Karpas-422 (cell line): ENCODE data around the gene ZNF300. TPM values are rescaled to one million over a fixed set of nuclear protein-coding genes. Genes with fewer than 3 reads are reported as not detected.
A peak's percentile ranks its signal among the peaks of the same experiment; 100 is the strongest.
"Not testable (repeated sequence)": the region's sequence is repeated elsewhere in the genome, so short reads cannot be mapped to it uniquely, and the experiment has no call there.

Source experiments
- DNase-seq: peaks from one replicate; pipeline ENCODE4 v3.0.0-alpha.2; 2015
- H2AFZ ChIP-seq: fragments of 200-600 bp; sonication (generic); 2 replicates; pipeline ENCODE4 v1.6.1; 2014; ENCODE audit warnings: antibody characterized with exemption, low read length, mixed read lengths
- H3K27ac ChIP-seq: fragments of 200-600 bp; sonication (generic); 2 replicates; pipeline ENCODE4 v1.5.1; 2014; ENCODE audit warnings: mild to moderate bottlenecking, low read length, moderate library complexity
- H3K27me3 ChIP-seq: fragments of 200-600 bp; sonication (generic); 2 replicates; pipeline ENCODE4 v1.6.1; 2014; ENCODE audit warnings: low read length, mixed read lengths
- H3K36me3 ChIP-seq: fragments of 200-600 bp; sonication (generic); 2 replicates; pipeline ENCODE4 v1.6.1; 2014; ENCODE audit warnings: low read length, mixed read lengths; ENCODE audit not compliant: insufficient read depth
- H3K4me1 ChIP-seq: fragments of 200-600 bp; sonication (generic); 2 replicates; pipeline ENCODE4 v1.6.1; 2014; ENCODE audit warnings: mild to moderate bottlenecking, low read length, mixed read lengths
- H3K4me2 ChIP-seq: fragments of 200-600 bp; sonication (generic); 2 replicates; pipeline ENCODE4 v1.6.1; 2014; ENCODE audit warnings: low read length, low read depth, mild to moderate bottlenecking; ENCODE audit not compliant: poor library complexity, severe bottlenecking
- H3K4me3 ChIP-seq: fragments of 200-600 bp; sonication (generic); 2 replicates; pipeline ENCODE4 v1.5.1; 2014; ENCODE audit warnings: mild to moderate bottlenecking, antibody characterized with exemption, low read length, mixed read lengths
- H3K79me2 ChIP-seq: fragments of 200-600 bp; sonication (generic); 2 replicates; pipeline ENCODE4 v1.6.1; 2014; ENCODE audit warnings: mild to moderate bottlenecking, low read length, mixed read lengths
- H3K9ac ChIP-seq: fragments of 200-600 bp; sonication (generic); 2 replicates; pipeline ENCODE4 v1.6.0; 2014; ENCODE audit warnings: low read length
- H3K9me2 ChIP-seq: fragments of 200-600 bp; sonication (generic), shearing (Covaris generic); replicated peaks from 2 replicates; pipeline ENCODE4 v1.6.0; 2014; ENCODE audit warnings: mild to moderate bottlenecking, low read length, moderate library complexity; ENCODE audit not compliant: insufficient read depth
- H3K9me3 ChIP-seq: fragments of 300-700, 200-600 bp; sonication (generic); 2 replicates; pipeline ENCODE4 v1.6.1; 2014; ENCODE audit warnings: low read length, mixed read lengths
- H4K20me1 ChIP-seq: fragments of 200-600 bp; sonication (generic); 2 replicates; pipeline ENCODE4 v1.6.1; 2014; ENCODE audit warnings: mild to moderate bottlenecking, antibody characterized with exemption, low read length, low read depth; ENCODE audit not compliant: insufficient read depth
- total RNA-seq: library from RNA; depleted of rRNA; stranded (reverse); fragments of >200 nt; shearing (Covaris generic); gene quantifications from 2 replicates; pipeline ENCODE4 v1.2.3, GENCODE V29; 2014; ENCODE audit warnings: low replicate concordance

ZNF300 gene
- total RNA-seq, 1 experiment from 2014 or later: not detected

- H3K4me2 ChIP-seq: no peak overlapping the region
- no peak overlapping the region for H2AFZ ChIP-seq
- H3K79me2 ChIP-seq: no peaks in the 10 kb centered on the region
- no peaks in the 10 kb centered on the region for H3K9me2 ChIP-seq
- DNase-seq: no peak
- H3K27me3 ChIP-seq: 0 out of 2 replicates have a peak, but pooled peaks cover 6% of the 10 kb centered on the region
- H4K20me1 ChIP-seq: no peaks in the 10 kb centered on the region
- H3K27ac ChIP-seq: no peak overlapping the region
- H3K4me1 ChIP-seq: no peaks in the 10 kb centered on the region
- no peaks in the 10 kb centered on the region for H3K36me3 ChIP-seq
- H3K4me3 ChIP-seq: no peak overlapping the region
- no peak overlapping the region for H3K9ac ChIP-seq
- peaks cover 38% of the 10 kb centered on the region for H3K9me3 ChIP-seq
Observed at GRCh38 chr5:150905312-150905683, 518 bp upstream of the ZNF300 start.

- Histone ChIP-seq H3K9me3 (peaks cover 57% of the 10 kb centered on the region), H3K4me3 (no peak overlapping the region), H3K27me3 (no peaks in the 10 kb centered on the region; the same call in 1 of the 2 replicates), H4K20me1 (no peaks in the 10 kb centered on the region), H3K9me2 (no peaks in the 10 kb centered on the region), H2AFZ (no peak overlapping the region), H3K9ac (no peak overlapping the region), H3K27ac (no peak overlapping the region), H3K36me3 (no peaks in the 10 kb centered on the region), H3K79me2 (no peaks in the 10 kb centered on the region), H3K4me1 (no peaks in the 10 kb centered on the region), H3K4me2 (no peak overlapping the region)
- no peak for DNase-seq
Observed at GRCh38 chr5:150901446-150901845, 3.3 kb downstream of the ZNF300 start.

- Histone ChIP-seq H3K9me3 (peaks cover 68% of the 10 kb centered on the region), H3K4me3 (no peak overlapping the region), H3K9ac (no peak overlapping the region), H3K9me2 (no peaks in the 10 kb centered on the region), H3K27ac (no peak overlapping the region), H3K4me1 (no peaks in the 10 kb centered on the region), H3K79me2 (no peaks in the 10 kb centered on the region), H3K36me3 (no peaks in the 10 kb centered on the region), H3K27me3 (no peaks in the 10 kb centered on the region; the same call in 1 of the 2 replicates), H3K4me2 (no peak overlapping the region), H4K20me1 (no peaks in the 10 kb centered on the region), H2AFZ (no peak overlapping the region)
- no peak for DNase-seq
Observed at GRCh38 chr5:150895431-150896428, 9.1 kb downstream of the ZNF300 start.

- Histone ChIP-seq H3K27ac (no peak overlapping the region), H3K79me2 (no peaks in the 10 kb centered on the region), H3K27me3 (no peaks in the 10 kb centered on the region; the same call in 1 of the 2 replicates), H3K4me3 (no peak overlapping the region), H4K20me1 (no peaks in the 10 kb centered on the region), H3K4me2 (no peak overlapping the region), H3K4me1 (no peaks in the 10 kb centered on the region), H3K9me3 (no peaks in the 10 kb centered on the region), H3K36me3 (no peaks in the 10 kb centered on the region), H2AFZ (no peak overlapping the region), H3K9me2 (no peaks in the 10 kb centered on the region), H3K9ac (no peak overlapping the region)
- DNase-seq: no peak
Observed at GRCh38 chr5:150879358-150879757, 25.4 kb downstream of the ZNF300 start.

- Histone ChIP-seq H3K79me2 (no peaks in the 10 kb centered on the region), H3K9ac (no peak overlapping the region), H3K36me3 (no peaks in the 10 kb centered on the region), H3K9me2 (no peaks in the 10 kb centered on the region), H3K9me3 (no peaks in the 10 kb centered on the region), H3K27me3 (0 out of 2 replicates have a peak, but pooled peaks cover 4% of the 10 kb centered on the region), H3K27ac (no peak overlapping the region), H4K20me1 (no peaks in the 10 kb centered on the region), H3K4me2 (no peak overlapping the region), H3K4me1 (no peaks in the 10 kb centered on the region), H3K4me3 (no peak overlapping the region), H2AFZ (no peak overlapping the region)
- no peak for DNase-seq
Observed at GRCh38 chr5:150862070-150862469, 42.7 kb downstream of the ZNF300 start.

- H3K4me3 ChIP-seq: no peak overlapping the region
- H3K9me2 ChIP-seq: no peaks in the 10 kb centered on the region
- no peaks in the 10 kb centered on the region for H3K9me3 ChIP-seq
- no peak for DNase-seq
- H3K27me3 ChIP-seq: 0 out of 2 replicates have a peak, but pooled peaks cover 4% of the 10 kb centered on the region
- no peak overlapping the region for H3K27ac ChIP-seq
- no peak overlapping the region for H2AFZ ChIP-seq
- H3K79me2 ChIP-seq: no peaks in the 10 kb centered on the region
- no peaks in the 10 kb centered on the region for H4K20me1 ChIP-seq
- no peaks in the 10 kb centered on the region for H3K4me1 ChIP-seq
- H3K4me2 ChIP-seq: no peak overlapping the region
- H3K9ac ChIP-seq: no peak overlapping the region
- no peaks in the 10 kb centered on the region for H3K36me3 ChIP-seq
Observed at GRCh38 chr5:150860246-150860821, 44.4 kb downstream of the ZNF300 start.

GRCh38 chr5:150856700-150857099 is 48.1 kb downstream of the ZNF300 start:
- not testable (repeated sequence) for H3K79me2 ChIP-seq, H3K27me3 ChIP-seq, H3K9me3 ChIP-seq, H2AFZ ChIP-seq, H3K4me3 ChIP-seq, H3K4me2 ChIP-seq, H3K36me3 ChIP-seq, H3K9me2 ChIP-seq, H3K9ac ChIP-seq, H3K27ac ChIP-seq, DNase-seq, H3K4me1 ChIP-seq, H4K20me1 ChIP-seq

- no peak overlapping the region for H3K4me3 ChIP-seq
- no peaks in the 10 kb centered on the region for H3K36me3 ChIP-seq
- no peaks in the 10 kb centered on the region for H3K9me2 ChIP-seq
- H3K79me2 ChIP-seq: no peaks in the 10 kb centered on the region
- H3K9me3 ChIP-seq: no peaks in the 10 kb centered on the region
- H3K27me3 ChIP-seq: no peaks in the 10 kb centered on the region
- DNase-seq: no peak
- H3K9ac ChIP-seq: no peak overlapping the region
- H3K27ac ChIP-seq: no peak overlapping the region
- no peaks in the 10 kb centered on the region for H4K20me1 ChIP-seq
- H2AFZ ChIP-seq: peak overlapping the region; percentile 30; the same call in 1 of the 2 replicates
- H3K4me1 ChIP-seq: peaks cover 4% of the 10 kb centered on the region
- H3K4me2 ChIP-seq: peak overlapping the region; percentile 10
Observed at GRCh38 chr5:150853561-150853960, 51.2 kb downstream of the ZNF300 start.
